ENCODE results near the gene WRNIP1. TPM values are rescaled to one million over a fixed set of nuclear protein-coding genes. Genes with fewer than 3 reads are reported as not detected.
"Not testable (repeated sequence)": the region's sequence is repeated elsewhere in the genome, so short reads cannot be mapped to it uniquely, and the experiment has no call there.

Gene WRNIP1
- total RNA-seq, 1 donor from 2014 or later, result 73.6 TPM

DNA sequence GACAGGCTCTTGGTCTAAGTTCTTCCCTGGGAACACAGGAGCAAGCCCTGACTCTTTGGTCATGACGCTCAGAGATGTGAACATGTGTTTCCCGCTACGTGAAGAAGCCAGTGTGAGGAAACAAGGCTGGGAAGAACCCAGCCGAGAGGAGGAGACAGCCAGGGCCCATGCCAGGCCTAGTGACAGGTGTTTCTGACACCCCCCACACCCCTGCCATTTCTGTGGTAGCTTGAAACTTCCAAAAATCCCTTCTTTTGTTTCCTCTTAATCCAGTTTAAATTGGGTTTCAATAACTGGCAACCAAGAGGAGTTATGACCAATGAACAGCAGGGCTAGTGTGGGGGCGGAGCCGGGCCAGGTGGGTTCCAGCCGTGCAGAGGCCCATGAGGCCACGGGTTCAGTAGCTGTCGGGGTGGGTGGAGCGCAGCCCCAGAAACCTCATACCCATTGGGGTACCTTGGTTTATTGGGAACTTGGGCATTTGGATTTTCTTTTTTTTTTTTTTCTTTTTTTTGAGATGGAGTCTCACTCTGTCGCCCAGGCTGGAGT lies 33.5 kb downstream of the WRNIP1 start:
- TF ChIP-seq, protein P1, sequence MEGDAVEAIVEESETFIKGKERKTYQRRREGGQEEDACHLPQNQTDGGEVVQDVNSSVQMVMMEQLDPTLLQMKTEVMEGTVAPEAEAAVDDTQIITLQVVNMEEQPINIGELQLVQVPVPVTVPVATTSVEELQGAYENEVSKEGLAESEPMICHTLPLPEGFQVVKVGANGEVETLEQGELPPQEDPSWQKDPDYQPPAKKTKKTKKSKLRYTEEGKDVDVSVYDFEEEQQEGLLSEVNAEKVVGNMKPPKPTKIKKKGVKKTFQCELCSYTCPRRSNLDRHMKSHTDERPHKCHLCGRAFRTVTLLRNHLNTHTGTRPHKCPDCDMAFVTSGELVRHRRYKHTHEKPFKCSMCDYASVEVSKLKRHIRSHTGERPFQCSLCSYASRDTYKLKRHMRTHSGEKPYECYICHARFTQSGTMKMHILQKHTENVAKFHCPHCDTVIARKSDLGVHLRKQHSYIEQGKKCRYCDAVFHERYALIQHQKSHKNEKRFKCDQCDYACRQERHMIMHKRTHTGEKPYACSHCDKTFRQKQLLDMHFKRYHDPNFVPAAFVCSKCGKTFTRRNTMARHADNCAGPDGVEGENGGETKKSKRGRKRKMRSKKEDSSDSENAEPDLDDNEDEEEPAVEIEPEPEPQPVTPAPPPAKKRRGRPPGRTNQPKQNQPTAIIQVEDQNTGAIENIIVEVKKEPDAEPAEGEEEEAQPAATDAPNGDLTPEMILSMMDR (IDR thresholded peaks at IDR 0.05; ENCODE audit: insufficient read depth, low read length, poor library complexity, severe bottlenecking), result no peak
- no peaks in the 10 kb centered on the region for H3K36me3 ChIP-seq (ENCODE audit: control insufficient read depth, insufficient read depth, low read length)
- H3K4me3 ChIP-seq (ENCODE audit: low read depth, low read length), result no peak overlapping the region
- no peaks in the 10 kb centered on the region for H3K27me3 ChIP-seq (ENCODE audit: control insufficient read depth, insufficient read depth, low read length)
- no peak for DNase-seq (ENCODE audit: low read depth)

GRCh38 chr6:2799936-2800527 lies 34.8 kb downstream of the WRNIP1 start:
- H3K27me3 ChIP-seq (ENCODE audit: control insufficient read depth, insufficient read depth, low read length), result no peaks in the 10 kb centered on the region
- no peak for DNase-seq (ENCODE audit: low read depth)
- no peak overlapping the region for H3K4me3 ChIP-seq (ENCODE audit: low read depth, low read length)
- TF ChIP-seq, protein P1 (IDR thresholded peaks at IDR 0.05; ENCODE audit: insufficient read depth, low read length, poor library complexity, severe bottlenecking), result no peak
- no peaks in the 10 kb centered on the region for H3K36me3 ChIP-seq (ENCODE audit: control insufficient read depth, insufficient read depth, low read length)

DNA sequence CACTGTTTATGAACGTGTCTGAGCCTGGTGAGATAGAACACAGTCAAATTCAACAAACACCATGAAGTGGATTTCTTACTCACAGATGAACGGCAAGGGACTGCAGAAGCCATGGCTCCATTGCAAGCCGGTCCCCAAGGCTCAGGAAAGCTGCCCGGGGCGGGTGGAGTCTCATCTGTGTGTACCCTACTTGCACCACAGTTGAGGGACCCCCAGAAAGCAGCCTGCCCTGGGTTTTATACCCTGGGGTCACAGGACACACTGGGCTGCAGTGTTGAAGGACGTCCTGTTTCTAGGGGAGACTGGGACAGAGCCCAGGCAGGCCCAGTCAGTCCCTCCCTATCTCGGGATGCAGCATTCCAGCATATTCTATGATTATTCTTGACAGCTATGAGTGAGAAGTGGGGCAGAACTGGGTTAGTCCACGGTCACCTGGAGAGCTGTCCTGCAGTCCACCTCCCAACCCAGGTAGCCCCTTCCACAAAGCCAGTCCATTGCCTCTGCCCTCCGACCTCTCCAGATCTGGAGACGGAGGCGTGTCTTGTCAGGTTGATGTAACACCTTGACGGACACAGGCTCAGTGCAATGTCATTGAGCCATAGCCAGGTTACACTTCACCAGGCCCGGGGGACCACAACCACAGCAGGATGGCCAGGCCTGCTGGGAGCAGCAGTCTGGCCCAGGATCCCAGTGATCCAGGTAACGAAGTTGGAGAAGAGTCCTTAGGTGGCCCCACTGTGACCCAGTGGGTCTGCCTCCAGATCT lies 35.5 kb downstream of the WRNIP1 start:
- Histone ChIP-seq H3K4me3 (ENCODE audit: low read depth, low read length) (no peak overlapping the region), H3K27me3 (ENCODE audit: control insufficient read depth, insufficient read depth, low read length) (no peaks in the 10 kb centered on the region), H3K36me3 (ENCODE audit: control insufficient read depth, insufficient read depth, low read length) (no peaks in the 10 kb centered on the region)
- DNase-seq (ENCODE audit: low read depth), result no peak
- TF ChIP-seq, protein P1 (IDR thresholded peaks at IDR 0.05; ENCODE audit: insufficient read depth, low read length, poor library complexity, severe bottlenecking), result no peak

DNA sequence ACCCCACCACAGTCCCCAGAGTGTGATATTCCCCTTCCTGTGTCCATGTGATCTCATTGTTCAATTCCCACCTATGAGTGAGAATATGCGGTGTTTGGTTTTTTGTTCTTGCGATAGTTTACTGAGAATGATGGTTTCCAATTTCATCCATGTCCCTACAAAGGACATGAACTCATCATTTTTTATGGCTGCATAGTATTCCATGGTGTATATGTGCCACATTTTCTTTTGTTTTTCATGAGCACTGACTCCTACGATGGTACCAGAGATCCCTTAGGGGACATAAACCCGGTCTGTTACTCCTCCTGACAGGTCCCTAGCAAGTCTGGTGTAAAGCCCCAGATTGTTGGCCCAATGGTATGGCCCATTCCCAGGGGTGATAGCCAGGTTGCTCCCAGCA lies 36.5 kb downstream of the WRNIP1 start:
- H3K27me3 ChIP-seq (ENCODE audit: control insufficient read depth, insufficient read depth, low read length); H3K4me3 ChIP-seq (ENCODE audit: low read depth, low read length); DNase-seq (ENCODE audit: low read depth); H3K36me3 ChIP-seq (ENCODE audit: control insufficient read depth, insufficient read depth, low read length): not testable (repeated sequence)

DNA sequence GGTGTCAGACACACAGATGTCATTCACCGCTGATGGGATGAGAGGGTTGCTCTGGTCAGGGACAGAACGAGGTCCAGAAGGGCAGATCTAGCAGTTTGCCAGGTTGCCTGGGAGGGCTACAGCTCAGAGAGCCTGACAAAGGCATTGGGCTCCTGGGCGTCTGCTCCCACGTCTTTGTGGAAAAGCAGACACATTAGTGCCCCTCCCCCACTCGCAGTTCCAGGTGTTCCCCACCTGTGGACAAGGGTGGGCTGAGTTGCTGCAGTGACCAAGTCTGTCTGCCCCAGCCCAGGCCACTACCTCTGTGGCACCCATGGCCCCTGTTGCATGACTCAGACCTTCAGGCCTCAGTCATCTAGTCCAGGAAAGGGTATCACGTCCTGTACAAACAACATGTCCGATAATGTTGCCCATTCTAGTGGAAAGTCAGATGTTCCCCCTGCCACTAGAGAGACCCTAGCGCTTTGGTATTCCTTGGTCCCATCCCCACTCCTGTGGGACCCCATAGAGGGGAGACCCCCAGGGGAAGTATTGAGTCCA lies 37.4 kb downstream of the WRNIP1 start:
- Histone ChIP-seq H3K4me3 (ENCODE audit: low read depth, low read length) (no peak overlapping the region), H3K27me3 (ENCODE audit: control insufficient read depth, insufficient read depth, low read length) (no peaks in the 10 kb centered on the region), H3K36me3 (ENCODE audit: control insufficient read depth, insufficient read depth, low read length) (no peaks in the 10 kb centered on the region)
- no peak for DNase-seq (ENCODE audit: low read depth)
- TF ChIP-seq, protein P1 (IDR thresholded peaks at IDR 0.05; ENCODE audit: insufficient read depth, low read length, poor library complexity, severe bottlenecking), result no peak

- Histone ChIP-seq H3K36me3 (ENCODE audit: control insufficient read depth, insufficient read depth, low read length) (no peaks in the 10 kb centered on the region), H3K27me3 (ENCODE audit: control insufficient read depth, insufficient read depth, low read length) (no peaks in the 10 kb centered on the region), H3K4me3 (ENCODE audit: low read depth, low read length) (no peak overlapping the region)
- DNase-seq (ENCODE audit: low read depth), result no peak
- TF ChIP-seq, protein P1 (IDR thresholded peaks at IDR 0.05; ENCODE audit: insufficient read depth, low read length, poor library complexity, severe bottlenecking), result no peak
These were observed 38.7 kb downstream of the WRNIP1 start for GRCh38 chr6:2803731-2804429.

Measured in kidney epithelial cell (primary cell).